BJ (cell line): ENCODE data around the gene SAP30BP. TPM values are rescaled to one million over a fixed set of nuclear protein-coding genes. Genes with fewer than 3 reads are reported as not detected.

Source experiments
- CTCF ChIA-PET: fragments of 350-600 bp; formaldehyde crosslinking; extraction: SDS; loops from one replicate; lab custom pipeline; 2021; ENCODE audit warnings: antibody characterized with exemption, inconsistent platforms; lab: Yijun Ruan, JAX
- POLR2A ChIA-PET: fragments of 300-600 bp; sonication (Branson Sonifier 250); formaldehyde crosslinking; extraction: SDS; loops from one replicate; lab custom pipeline; 2021; ENCODE audit warnings: antibody characterized with exemption; lab: Charles Lee
- DNase-seq: peaks from one replicate; pipeline ENCODE4 v3.0.0-alpha.2; 2011; ENCODE audit warnings: low read depth
- H3K27me3 ChIP-seq: 2 replicates; pipeline ENCODE4 v1.6.0; 2011; ENCODE audit warnings: low read length; ENCODE audit not compliant: control insufficient read depth, insufficient read depth
- H3K36me3 ChIP-seq: 2 replicates; pipeline ENCODE4 v1.5.1; 2011; ENCODE audit warnings: low read length; ENCODE audit not compliant: control insufficient read depth, insufficient read depth
- H3K4me3 ChIP-seq: 2 replicates; pipeline ENCODE4 v1.5.1; 2011; ENCODE audit warnings: low read depth, mild to moderate bottlenecking, control low read depth, low read length
- polyA plus RNA-seq: library from polyadenylated mRNA; depleted of rRNA; stranded (reverse); fragments of >200 nt; gene quantifications from 2 replicates; pipeline ENCODE4 v1.2.3, GENCODE V29; 2011
- TF ChIP-seq, protein P1 (sequence below): IDR thresholded peaks from 2 replicates; pipeline ENCODE4 v1.5.1; 2011; ENCODE audit warnings: low read depth, mild to moderate bottlenecking, control low read depth, inconsistent platforms, low read length, moderate library complexity; ENCODE audit not compliant: insufficient read depth

The SAP30BP gene
- polyA plus RNA-seq, 1 experiment = 84.8 TPM

GRCh38 chr17:75642784-75643642 is 24.1 kb upstream of the SAP30BP start:
- CTCF ChIA-PET = interaction anchor here (0.6 to 7.7 kb wide), 4 partner anchors 10 to 106 kb away, joined by 3 to 96 read pairs (median 16); partner anchors contain the start of gene SMIM5
- H3K4me3 ChIP-seq = no peak overlapping the region
- H3K27me3 ChIP-seq = no peaks in the 10 kb centered on the region
- TF ChIP-seq, protein P1, sequence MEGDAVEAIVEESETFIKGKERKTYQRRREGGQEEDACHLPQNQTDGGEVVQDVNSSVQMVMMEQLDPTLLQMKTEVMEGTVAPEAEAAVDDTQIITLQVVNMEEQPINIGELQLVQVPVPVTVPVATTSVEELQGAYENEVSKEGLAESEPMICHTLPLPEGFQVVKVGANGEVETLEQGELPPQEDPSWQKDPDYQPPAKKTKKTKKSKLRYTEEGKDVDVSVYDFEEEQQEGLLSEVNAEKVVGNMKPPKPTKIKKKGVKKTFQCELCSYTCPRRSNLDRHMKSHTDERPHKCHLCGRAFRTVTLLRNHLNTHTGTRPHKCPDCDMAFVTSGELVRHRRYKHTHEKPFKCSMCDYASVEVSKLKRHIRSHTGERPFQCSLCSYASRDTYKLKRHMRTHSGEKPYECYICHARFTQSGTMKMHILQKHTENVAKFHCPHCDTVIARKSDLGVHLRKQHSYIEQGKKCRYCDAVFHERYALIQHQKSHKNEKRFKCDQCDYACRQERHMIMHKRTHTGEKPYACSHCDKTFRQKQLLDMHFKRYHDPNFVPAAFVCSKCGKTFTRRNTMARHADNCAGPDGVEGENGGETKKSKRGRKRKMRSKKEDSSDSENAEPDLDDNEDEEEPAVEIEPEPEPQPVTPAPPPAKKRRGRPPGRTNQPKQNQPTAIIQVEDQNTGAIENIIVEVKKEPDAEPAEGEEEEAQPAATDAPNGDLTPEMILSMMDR = no peak
- POLR2A ChIA-PET = interaction anchor here (0.6 kb wide), 1 partner anchor 167 kb away, joined by 30 read pairs; no protein-coding TSS in a partner anchor
- H3K36me3 ChIP-seq = peaks cover 1% of the 10 kb centered on the region; the same call in 1 of the 2 replicates
- no peak for DNase-seq

GRCh38 chr17:75643643-75644017 is 23.5 kb upstream of the SAP30BP start:
- Histone ChIP-seq H3K27me3 (no peaks in the 10 kb centered on the region), H3K4me3 (no peak overlapping the region), H3K36me3 (peaks cover 1% of the 10 kb centered on the region; the same call in 1 of the 2 replicates)
- ChIA-PET CTCF (interaction anchor here (0.6 to 7.7 kb wide), 5 partner anchors 10 to 105 kb away, joined by 3 to 96 read pairs (median 14); partner anchors contain the start of gene SMIM5), POLR2A (no interaction called here)
- no peak for DNase-seq
- TF ChIP-seq, protein P1 = no peak

DNA sequence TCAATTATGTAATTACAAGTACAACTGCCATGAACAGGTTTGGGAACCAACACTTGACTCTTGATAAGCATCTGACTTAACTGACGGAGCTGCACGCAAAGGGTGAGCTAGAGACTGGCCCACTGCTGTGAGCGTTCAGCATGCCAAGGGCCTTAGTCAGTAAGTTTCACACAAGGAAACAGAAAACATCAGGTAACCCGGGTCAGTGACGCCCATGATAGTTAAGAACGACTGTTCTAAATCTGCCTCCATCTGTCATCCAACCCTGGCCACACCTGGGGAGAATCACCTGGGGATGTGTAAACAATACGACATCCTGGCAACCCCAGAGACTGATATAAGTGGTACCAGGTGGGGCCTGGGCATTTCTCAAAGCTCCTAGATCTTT is 21.6 kb upstream of the SAP30BP start:
- CTCF ChIA-PET = interaction anchor here (0.9 to 7.7 kb wide), 5 partner anchors 8 to 102 kb away, joined by 4 to 96 read pairs (median 10); partner anchors contain the start of gene SMIM5
- H3K27me3 ChIP-seq = no peaks in the 10 kb centered on the region
- TF ChIP-seq, protein P1 = no peak
- POLR2A ChIA-PET = no interaction called here
- peaks cover 5% of the 10 kb centered on the region for H3K36me3 ChIP-seq
- no peak overlapping the region for H3K4me3 ChIP-seq
- DNase-seq = no peak

- POLR2A ChIA-PET = no interaction called here
- CTCF ChIA-PET = interaction anchor here (0.8 to 7.7 kb wide), 5 partner anchors 7 to 104 kb away, joined by 4 to 96 read pairs (median 10); partner anchors contain the start of gene SMIM5
- Histone ChIP-seq H3K27me3 (no peaks in the 10 kb centered on the region), H3K36me3 (peaks cover 9% of the 10 kb centered on the region), H3K4me3 (no peak overlapping the region)
- TF ChIP-seq, protein P1 = no peak
- DNase-seq = no peak
Observed at GRCh38 chr17:75645889-75646637, 21.1 kb upstream of the SAP30BP start.
